Neural progenitor cell (in vitro differentiated cells): ENCODE data around the gene DMBX1. TPM values are rescaled to one million over a fixed set of nuclear protein-coding genes. Genes with fewer than 3 reads are reported as not detected.

Experiments used
- DNase-seq: peaks from one replicate; pipeline ENCODE4 v3.0.0-alpha.2; 2016; ENCODE audit warnings: low spot score
- H2AFZ ChIP-seq: fragments of 200-600 bp; sonication (generic); replicated peaks from 2 replicates; pipeline ENCODE4 v1.6.1; 2016; ENCODE audit warnings: antibody characterized with exemption
- H3F3A ChIP-seq: fragments of 200-600 bp; sonication (generic); 2 replicates; pipeline ENCODE4 v1.6.1; 2016; ENCODE audit warnings: antibody characterized with exemption, low read depth
- H3K27ac ChIP-seq: fragments of 200-600 bp; sonication (generic); 2 replicates; pipeline ENCODE4 v1.5.1; 2016; ENCODE audit warnings: mild to moderate bottlenecking
- H3K27me3 ChIP-seq: fragments of 200-600 bp; sonication (generic); 2 replicates; pipeline ENCODE4 v1.6.1; 2016; ENCODE audit warnings: mild to moderate bottlenecking, moderate library complexity
- H3K36me3 ChIP-seq: fragments of 200-600 bp; sonication (generic); 2 replicates; pipeline ENCODE4 v1.5.1; 2016
- H3K4me1 ChIP-seq: fragments of 200-600 bp; sonication (generic); 2 replicates; pipeline ENCODE4 v1.6.1; 2016; ENCODE audit warnings: mixed run types
- H3K4me2 ChIP-seq: fragments of 200-600 bp; sonication (generic); 2 replicates; pipeline ENCODE4 v1.6.1; 2016
- H3K4me3 ChIP-seq: fragments of 200-600 bp; sonication (generic); 2 replicates; pipeline ENCODE4 v1.5.1; 2016
- H3K79me2 ChIP-seq: fragments of 200-600 bp; sonication (generic); 2 replicates; pipeline ENCODE4 v1.6.1; 2016; ENCODE audit warnings: low read depth
- H3K9ac ChIP-seq: fragments of 200-600 bp; sonication (generic); 2 replicates; pipeline ENCODE4 v1.6.1; 2016
- H3K9me3 ChIP-seq: fragments of 200-600 bp; sonication (generic); 2 replicates; pipeline ENCODE4 v1.5.1; 2016; ENCODE audit warnings: low read depth
- H4K20me1 ChIP-seq: fragments of 200-600 bp; sonication (generic); 2 replicates; pipeline ENCODE4 v1.6.1; 2016; ENCODE audit warnings: low read depth
- H3K27ac Mint-ChIP-seq: 3 replicates; pipeline ENCODE4 v1.8.0; 2021; ENCODE audit warnings: mixed read lengths
- H3K27me3 Mint-ChIP-seq: 2 replicates; pipeline ENCODE4 v1.8.0; 2022; ENCODE audit warnings: low read depth, mild to moderate bottlenecking, inconsistent platforms, moderate library complexity, mixed read lengths; ENCODE audit not compliant: insufficient read depth
- H3K36me3 Mint-ChIP-seq: 3 replicates; pipeline ENCODE4 v1.8.0; 2021; ENCODE audit warnings: mixed read lengths
- H3K4me1 Mint-ChIP-seq: 3 replicates; pipeline ENCODE4 v1.8.0; 2021; ENCODE audit warnings: mixed read lengths
- H3K4me3 Mint-ChIP-seq: 3 replicates; pipeline ENCODE4 v1.8.0; 2021; ENCODE audit warnings: mild to moderate bottlenecking, moderate library complexity, mixed read lengths
- H3K9me3 Mint-ChIP-seq: 3 replicates; pipeline ENCODE4 v1.8.0; 2020; ENCODE audit warnings: mixed read lengths
- CTCF ChIP-seq: fragments of 200-600 bp; sonication (generic); IDR thresholded peaks from 2 replicates; pipeline ENCODE4 v1.5.1; 2017; ENCODE audit warnings: antibody characterized with exemption, mild to moderate bottlenecking
- EZH2 ChIP-seq: fragments of 200-600 bp; sonication (generic); IDR thresholded peaks from 2 replicates; pipeline ENCODE4 v1.6.1; 2017; ENCODE audit warnings: antibody characterized with exemption, mild to moderate bottlenecking, moderate library complexity
- EZH2phosphoT487 ChIP-seq: fragments of 200-600 bp; sonication (generic); IDR thresholded peaks from 2 replicates; pipeline ENCODE4 v1.6.1; 2017; ENCODE audit warnings: antibody characterized with exemption
- total RNA-seq: library from RNA; depleted of rRNA; stranded (reverse); fragments of >200 nt; gene quantifications from 2 replicates; pipeline ENCODE4 v1.2.3, GENCODE V29; 2015; ENCODE audit warnings: low replicate concordance

The DMBX1 gene
- total RNA-seq, 1 donor from 2014 or later: 0.06 TPM

- Mint-ChIP-seq H3K9me3 (no peaks in the 10 kb centered on the region), H3K27ac (no peak overlapping the region), H3K27me3 (peaks cover 59% of the 10 kb centered on the region), H3K4me3 (peak overlapping the region; percentile 72), H3K4me1 (peaks cover 53% of the 10 kb centered on the region), H3K36me3 (no peaks in the 10 kb centered on the region)
- Histone ChIP-seq H2AFZ (no peak overlapping the region), H4K20me1 (peaks cover 78% of the 10 kb centered on the region), H3K4me1 (peaks cover 37% of the 10 kb centered on the region), H3K79me2 (no peaks in the 10 kb centered on the region), H3K4me3 (no peak overlapping the region), H3K27ac (no peak overlapping the region), H3K9me3 (no peaks in the 10 kb centered on the region), H3K9ac (no peak overlapping the region), H3F3A (peaks cover 36% of the 10 kb centered on the region), H3K36me3 (no peaks in the 10 kb centered on the region), H3K4me2 (peak overlapping the region; percentile 38), H3K27me3 (peaks cover 100% of the 10 kb centered on the region)
- peak; percentile 58 for DNase-seq
- TF ChIP-seq EZH2phosphoT487: peak; percentile 46
- TF ChIP-seq CTCF: no peak
- TF ChIP-seq EZH2: no peak
Measured at GRCh38 chr1:46526013-46526690, 36.5 kb downstream of the DMBX1 start.

GRCh38 chr1:46526691-46527291 is 37.2 kb downstream of the DMBX1 start:
- H4K20me1 ChIP-seq: peaks cover 75% of the 10 kb centered on the region
- Mint-ChIP-seq H3K4me1 (peaks cover 50% of the 10 kb centered on the region), H3K36me3 (no peaks in the 10 kb centered on the region), H3K4me3 (no peak overlapping the region), H3K27me3 (peaks cover 60% of the 10 kb centered on the region), H3K27ac (no peak overlapping the region), H3K9me3 (no peaks in the 10 kb centered on the region)
- H3K9me3 ChIP-seq: no peaks in the 10 kb centered on the region
- H3K79me2 ChIP-seq: no peaks in the 10 kb centered on the region
- H3K4me1 ChIP-seq: peaks cover 37% of the 10 kb centered on the region
- DNase-seq: peak; percentile 46
- peaks cover 36% of the 10 kb centered on the region for H3F3A ChIP-seq
- H3K4me3 ChIP-seq: no peak overlapping the region
- H3K4me2 ChIP-seq: peak overlapping the region; percentile 38
- no peak overlapping the region for H3K9ac ChIP-seq
- H3K36me3 ChIP-seq: no peaks in the 10 kb centered on the region
- H2AFZ ChIP-seq: no peak overlapping the region
- peaks cover 100% of the 10 kb centered on the region for H3K27me3 ChIP-seq
- no peak overlapping the region for H3K27ac ChIP-seq
- TF ChIP-seq EZH2phosphoT487: no peak
- peak; percentile 64 for TF ChIP-seq EZH2

- H3K27me3 Mint-ChIP-seq: peaks cover 55% of the 10 kb centered on the region
- Histone ChIP-seq H3K27me3 (peaks cover 100% of the 10 kb centered on the region), H3K4me1 (peaks cover 28% of the 10 kb centered on the region), H3K79me2 (no peaks in the 10 kb centered on the region), H3K9me3 (no peaks in the 10 kb centered on the region), H4K20me1 (peaks cover 75% of the 10 kb centered on the region), H3K4me3 (no peak overlapping the region), H3K36me3 (no peaks in the 10 kb centered on the region), H3K9ac (no peak overlapping the region), H2AFZ (no peak overlapping the region), H3K27ac (no peak overlapping the region), H3K4me2 (no peak overlapping the region), H3F3A (peaks cover 31% of the 10 kb centered on the region)
- no peaks in the 10 kb centered on the region for H3K36me3 Mint-ChIP-seq
- H3K27ac Mint-ChIP-seq: peak overlapping the region; percentile 67
- peaks cover 43% of the 10 kb centered on the region for H3K4me1 Mint-ChIP-seq
- peak overlapping the region; percentile 3 for H3K4me3 Mint-ChIP-seq
- DNase-seq: peak; percentile 89
- H3K9me3 Mint-ChIP-seq: no peaks in the 10 kb centered on the region
- TF ChIP-seq CTCF (peak; percentile 87), EZH2phosphoT487 (no peak)
Measured at GRCh38 chr1:46527474-46528296, 38.0 kb downstream of the DMBX1 start.
